Measurements from ENCODE around the gene BPIFB3. TPM values are rescaled to one million over a fixed set of nuclear protein-coding genes. Genes with fewer than 3 reads are reported as not detected.
"Not testable (repeated sequence)": the region's sequence is repeated elsewhere in the genome, so short reads cannot be mapped to it uniquely, and the experiment has no call there.

Gene BPIFB3
- polyA plus RNA-seq, 1 donor (not counting 4 experiments of a cell fraction or from before 2014, with no cell fraction given): not detected

- Histone ChIP-seq H3K9me1 (ENCODE audit: control insufficient read depth, extremely low read depth, insufficient read depth, low read length) (no peaks in the 10 kb centered on the region), H3K27ac (ENCODE audit: control insufficient read depth, insufficient read depth, low read length) (no peak overlapping the region), H2AFZ (ENCODE audit: control insufficient read depth, low read length) (no peak overlapping the region), H3K36me3 (ENCODE audit: control insufficient read depth in 2 of 2, extremely low read depth in 1 of 2, insufficient read depth in 2 of 2, low read length in 2 of 2) (no peaks in the 10 kb centered on the region), H3K9me3 (ENCODE audit: control insufficient read depth, low read depth, low read length) (no peaks in the 10 kb centered on the region), H4K20me1 (ENCODE audit: control insufficient read depth, extremely low read depth, insufficient read depth, low read length) (no peaks in the 10 kb centered on the region), H3K4me2 (ENCODE audit: control insufficient read depth, extremely low read depth, insufficient read depth, low read depth, low read length) (no peak overlapping the region), H3K79me2 (ENCODE audit: control insufficient read depth, insufficient read depth, low read length) (no peaks in the 10 kb centered on the region), H3K4me1 (ENCODE audit: control insufficient read depth, extremely low read depth, insufficient read depth, low read length) (no peaks in the 10 kb centered on the region), H3K27me3 (ENCODE audit: control insufficient read depth, extremely low read depth, insufficient read depth, low read length) (no peaks in the 10 kb centered on the region), H3K4me3 (ENCODE audit: control insufficient read depth in 2 of 3, extremely low read depth in 1 of 3, insufficient read depth in 2 of 3, low read depth in 1 of 3, low read length in 3 of 3) (no peak overlapping the region), H3K9ac (ENCODE audit: control insufficient read depth, extremely low read depth, insufficient read depth, low read length) (no peak overlapping the region)
- dilution Hi-C loops (cut with MboI; ENCODE audit: extremely low pct_ligation_motif_present, low sequenced_read_pairs): no loop called here
- no peak for TF ChIP-seq CTCF (optimal IDR thresholded peaks at IDR 0.05 in 1 of 3, IDR thresholded peaks at IDR 0.05 in 1 of 3, conservative IDR thresholded peaks at IDR 0.05 in 1 of 3; ENCODE audit: extremely low read depth in 1 of 3, insufficient read depth in 2 of 3, low read length in 3 of 3)
- no peak for TF ChIP-seq EZH2 (IDR thresholded peaks at IDR 0.05; ENCODE audit: low read length)
- DNase-seq (ENCODE audit: low read depth, low spot score): no peak
- FAIRE-seq: no peak
Observed at GRCh38 chr20:33112547-33113386, 59.1 kb downstream of the BPIFB3 start.

GRCh38 chr20:33113387-33113908 is 59.7 kb downstream of the BPIFB3 start:
- FAIRE-seq (no peak), DNase-seq (ENCODE audit: low read depth, low spot score) (no peak)
- Histone ChIP-seq H3K4me3 (ENCODE audit: control insufficient read depth in 2 of 3, extremely low read depth in 1 of 3, insufficient read depth in 2 of 3, low read depth in 1 of 3, low read length in 3 of 3) (no peak overlapping the region), H2AFZ (ENCODE audit: control insufficient read depth, low read length) (no peak overlapping the region), H3K9ac (ENCODE audit: control insufficient read depth, extremely low read depth, insufficient read depth, low read length) (no peak overlapping the region), H4K20me1 (ENCODE audit: control insufficient read depth, extremely low read depth, insufficient read depth, low read length) (no peaks in the 10 kb centered on the region), H3K9me1 (ENCODE audit: control insufficient read depth, extremely low read depth, insufficient read depth, low read length) (no peaks in the 10 kb centered on the region), H3K27me3 (ENCODE audit: control insufficient read depth, extremely low read depth, insufficient read depth, low read length) (no peaks in the 10 kb centered on the region), H3K27ac (ENCODE audit: control insufficient read depth, insufficient read depth, low read length) (no peak overlapping the region), H3K4me1 (ENCODE audit: control insufficient read depth, extremely low read depth, insufficient read depth, low read length) (no peaks in the 10 kb centered on the region), H3K79me2 (ENCODE audit: control insufficient read depth, insufficient read depth, low read length) (no peaks in the 10 kb centered on the region), H3K4me2 (ENCODE audit: control insufficient read depth, extremely low read depth, insufficient read depth, low read depth, low read length) (no peak overlapping the region), H3K36me3 (ENCODE audit: control insufficient read depth in 2 of 2, extremely low read depth in 1 of 2, insufficient read depth in 2 of 2, low read length in 2 of 2) (no peaks in the 10 kb centered on the region), H3K9me3 (ENCODE audit: control insufficient read depth, low read depth, low read length) (no peaks in the 10 kb centered on the region)
- dilution Hi-C loops (cut with MboI; ENCODE audit: extremely low pct_ligation_motif_present, low sequenced_read_pairs): no loop called here
- TF ChIP-seq EZH2 (IDR thresholded peaks at IDR 0.05; ENCODE audit: low read length) (no peak), CTCF (optimal IDR thresholded peaks at IDR 0.05 in 1 of 3, IDR thresholded peaks at IDR 0.05 in 1 of 3, conservative IDR thresholded peaks at IDR 0.05 in 1 of 3; ENCODE audit: extremely low read depth in 1 of 3, insufficient read depth in 2 of 3, low read length in 3 of 3) (no peak)

DNA sequence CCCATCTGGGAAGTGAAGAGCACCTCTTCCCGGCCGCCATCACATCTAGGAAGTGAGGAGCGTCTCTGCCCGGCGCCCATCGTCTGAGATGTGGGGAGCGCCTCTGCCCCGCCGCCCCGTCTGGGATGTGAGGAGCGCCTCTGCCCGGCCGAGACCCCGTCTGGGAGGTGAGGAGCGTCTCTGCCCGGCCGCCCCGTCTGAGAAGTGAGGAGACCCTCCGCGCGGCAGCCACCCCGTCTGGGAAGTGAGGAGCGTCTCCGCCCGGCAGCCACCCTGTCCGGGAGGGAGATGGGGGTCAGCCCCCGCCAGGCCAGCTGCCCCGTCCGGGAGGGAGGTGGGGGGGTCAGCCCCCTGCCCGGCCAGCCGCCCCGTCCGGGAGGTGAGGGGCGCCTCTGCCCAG is 61.8 kb downstream of the BPIFB3 start:
- H3K4me3 ChIP-seq (ENCODE audit: control insufficient read depth in 2 of 3, extremely low read depth in 1 of 3, insufficient read depth in 2 of 3, low read depth in 1 of 3, low read length in 3 of 3); H4K20me1 ChIP-seq (ENCODE audit: control insufficient read depth, extremely low read depth, insufficient read depth, low read length); H3K79me2 ChIP-seq (ENCODE audit: control insufficient read depth, insufficient read depth, low read length); H3K9me1 ChIP-seq (ENCODE audit: control insufficient read depth, extremely low read depth, insufficient read depth, low read length); H3K27ac ChIP-seq (ENCODE audit: control insufficient read depth, insufficient read depth, low read length); H3K36me3 ChIP-seq (ENCODE audit: control insufficient read depth in 2 of 2, extremely low read depth in 1 of 2, insufficient read depth in 2 of 2, low read length in 2 of 2); H3K4me1 ChIP-seq (ENCODE audit: control insufficient read depth, extremely low read depth, insufficient read depth, low read length); FAIRE-seq; H3K4me2 ChIP-seq (ENCODE audit: control insufficient read depth, extremely low read depth, insufficient read depth, low read depth, low read length); H3K9me3 ChIP-seq (ENCODE audit: control insufficient read depth, low read depth, low read length); dilution Hi-C loops (cut with MboI; ENCODE audit: extremely low pct_ligation_motif_present, low sequenced_read_pairs); H3K9ac ChIP-seq (ENCODE audit: control insufficient read depth, extremely low read depth, insufficient read depth, low read length); H3K27me3 ChIP-seq (ENCODE audit: control insufficient read depth, extremely low read depth, insufficient read depth, low read length); H2AFZ ChIP-seq (ENCODE audit: control insufficient read depth, low read length); DNase-seq (ENCODE audit: low read depth, low spot score): not testable (repeated sequence)
